Fibroblast of peridontal ligament (primary cell): ENCODE results near the gene PTGR3.

Source experiments
- DNase-seq: peaks from one replicate; pipeline ENCODE4 v3.0.0-alpha.2; 2010; ENCODE audit errors: extremely low read depth

The PTGR3 gene

DNA sequence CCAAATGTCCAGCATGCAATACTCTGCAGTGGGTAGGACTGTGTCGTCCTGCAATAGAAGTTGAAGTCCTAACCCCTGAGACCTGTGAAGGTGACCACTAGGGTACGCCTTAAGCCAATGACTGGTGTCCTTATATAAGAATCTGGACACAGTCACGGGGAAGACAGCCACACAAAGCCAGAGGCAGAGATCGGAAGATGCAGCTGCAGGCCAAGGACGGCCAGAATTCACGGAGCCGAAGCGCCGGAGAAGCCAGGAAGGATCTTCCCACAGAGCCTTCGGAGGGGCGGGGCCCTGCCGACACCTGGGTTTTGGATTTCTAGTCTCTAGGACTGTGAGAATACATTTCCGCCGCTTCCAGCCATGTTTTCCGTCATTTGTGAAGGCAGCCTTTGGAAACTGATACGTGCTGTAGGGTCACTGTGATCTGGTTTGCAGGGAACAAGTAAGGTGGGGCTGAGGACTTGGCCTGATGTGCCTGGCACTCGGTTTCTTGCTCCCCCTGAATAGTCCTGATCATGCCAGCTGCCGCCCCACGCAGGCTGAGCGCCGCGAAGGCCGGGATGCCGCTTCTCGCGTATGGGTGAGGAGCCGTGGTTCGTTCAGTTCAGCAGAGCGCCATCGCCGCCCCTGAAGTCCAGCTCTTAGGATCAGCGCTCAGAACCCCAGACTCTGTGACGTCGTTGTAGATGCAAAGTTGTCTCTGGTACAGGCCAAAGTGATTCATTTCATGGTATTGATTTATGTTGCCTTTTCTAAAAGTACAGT is 38.7 kb downstream of the PTGR3 start:
- no peak for DNase-seq

DNA sequence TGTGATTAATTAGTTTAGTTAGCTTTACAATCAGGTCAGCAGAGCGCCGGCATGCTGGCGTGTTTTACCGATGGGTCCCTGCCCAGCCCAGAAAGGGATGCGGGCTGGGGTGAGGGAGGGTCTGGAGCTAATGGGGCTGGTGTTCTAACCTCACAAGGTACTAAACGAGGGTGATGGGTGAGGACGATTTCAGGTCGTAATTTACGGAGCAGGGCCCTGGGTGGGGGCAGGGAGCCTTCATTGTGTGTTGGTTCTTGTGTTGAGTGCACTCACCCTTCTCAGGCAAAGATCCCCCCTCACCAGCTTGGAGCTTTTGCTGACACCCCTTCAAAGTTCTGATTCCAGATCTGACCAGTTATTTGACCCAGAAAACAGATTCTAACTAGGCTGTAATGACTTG is 39.5 kb downstream of the PTGR3 start:
- DNase-seq: no peak

DNA sequence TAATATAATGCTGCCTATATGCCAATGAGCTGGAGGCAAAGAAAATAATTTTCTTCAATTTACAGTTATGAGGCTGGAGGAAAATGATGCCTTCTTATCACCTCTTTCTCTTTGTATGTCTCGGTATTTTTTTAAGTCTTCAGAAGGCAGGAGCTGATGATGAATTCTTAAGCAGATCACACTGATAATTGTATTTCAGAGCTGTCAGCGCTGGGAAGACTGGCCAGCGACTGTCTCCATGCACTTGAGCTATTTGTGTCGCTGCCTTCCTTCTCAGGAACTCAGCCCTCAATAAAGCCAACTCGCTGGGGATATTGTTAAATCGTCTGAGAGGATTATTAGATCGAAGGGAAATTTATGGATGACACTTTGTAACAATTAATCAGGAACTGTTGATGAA is 40.3 kb downstream of the PTGR3 start:
- DNase-seq: no peak

DNA sequence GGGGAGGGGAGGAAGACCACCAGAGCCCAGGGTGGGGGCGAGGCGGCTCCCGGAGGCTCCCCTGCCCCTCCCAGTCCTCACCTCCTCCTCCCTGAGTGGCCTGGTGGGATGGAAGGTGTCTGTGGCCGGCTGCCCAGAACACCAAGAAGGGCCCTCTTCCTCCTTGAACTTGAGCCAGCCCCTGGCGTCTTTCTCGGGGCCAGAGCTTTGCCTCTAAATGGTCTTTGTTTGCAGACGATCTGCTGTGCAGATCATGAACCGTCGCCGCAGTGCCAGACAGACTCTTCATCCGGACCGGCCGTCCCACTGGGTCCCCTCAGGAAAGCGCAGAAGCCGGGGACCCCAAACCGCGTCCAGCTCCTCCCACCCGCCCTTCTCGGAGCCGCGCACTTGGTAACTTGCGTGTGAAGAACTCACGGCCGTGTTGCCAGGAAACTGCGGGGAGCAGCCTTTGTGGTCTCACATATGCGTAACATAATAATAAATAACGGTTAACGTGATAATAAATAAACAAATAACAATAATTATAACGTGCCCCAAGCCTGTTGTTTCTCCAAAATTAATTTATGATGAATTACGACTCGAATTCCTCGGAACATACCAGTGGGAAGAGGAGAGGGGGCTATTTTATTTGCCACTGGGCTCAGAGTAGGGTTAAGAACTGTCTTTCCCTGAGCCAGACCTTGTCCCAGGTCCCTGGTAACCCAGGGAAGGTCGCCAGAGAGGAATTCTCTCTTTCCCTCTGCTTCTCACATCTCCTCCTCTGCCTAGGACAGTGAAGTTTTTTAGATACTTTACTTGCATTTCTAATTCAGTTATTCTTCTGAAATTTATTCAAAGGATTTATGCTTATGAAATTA is 41.0 kb downstream of the PTGR3 start:
- no peak for DNase-seq

DNA sequence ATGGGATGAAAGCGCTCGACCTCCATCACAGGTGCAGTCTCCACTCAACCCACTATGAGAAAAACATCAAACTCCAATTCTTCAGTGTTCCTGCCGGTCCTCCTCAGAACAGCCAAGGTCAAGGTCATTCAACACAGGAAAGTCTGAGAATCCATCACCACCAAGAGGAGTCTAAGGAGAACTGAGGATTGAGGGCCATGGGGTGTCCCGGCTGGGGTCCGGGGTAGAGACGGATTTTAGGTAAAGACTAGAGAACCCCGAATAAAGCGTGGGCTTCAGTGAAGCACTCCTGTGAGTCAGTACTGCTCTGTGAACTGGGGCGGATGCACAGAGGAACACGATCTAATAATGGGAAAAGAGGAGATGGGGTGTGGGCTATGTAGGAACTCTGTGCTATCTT is 41.8 kb downstream of the PTGR3 start:
- no peak for DNase-seq

DNA sequence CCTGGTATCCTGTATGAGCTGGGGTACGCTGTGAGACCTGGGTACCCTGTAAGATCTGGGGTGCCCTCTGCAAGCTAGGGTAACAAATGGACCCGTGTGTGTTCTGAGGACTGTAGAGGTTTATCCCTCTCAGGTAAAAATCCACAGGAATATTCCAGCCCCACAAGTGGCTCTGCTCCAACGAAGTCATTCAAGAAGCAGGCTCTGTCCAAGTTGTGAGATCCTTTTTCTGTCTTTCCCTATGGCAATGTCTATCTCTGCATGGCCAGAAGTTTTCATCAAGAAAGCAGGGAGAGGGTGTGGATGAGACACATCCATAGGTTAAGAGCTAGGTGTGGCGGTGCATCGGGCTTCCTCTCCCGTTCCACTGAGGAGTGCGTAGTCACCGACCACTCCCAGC is 43.0 kb downstream of the PTGR3 start:
- DNase-seq: no peak

DNA sequence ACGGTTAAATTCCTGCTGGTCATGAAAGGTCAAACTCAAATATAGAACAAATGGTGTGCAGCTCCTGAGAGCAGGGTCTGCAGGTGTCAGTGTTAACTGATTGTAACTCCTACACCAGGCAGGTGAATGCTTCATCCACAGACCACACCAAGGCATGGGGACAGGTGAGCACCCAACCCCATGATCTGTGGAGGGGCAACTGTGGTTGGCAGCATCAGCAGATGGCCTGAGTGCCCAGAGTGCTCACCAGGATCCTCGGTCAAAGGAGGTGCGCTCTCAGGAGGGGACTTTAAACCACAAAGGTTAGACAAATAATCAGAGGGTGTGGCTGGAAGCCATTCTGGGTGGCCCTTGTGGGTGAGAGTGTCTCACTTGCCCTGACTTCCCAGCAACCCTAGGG is 44.5 kb downstream of the PTGR3 start:
- DNase-seq: no peak

DNA sequence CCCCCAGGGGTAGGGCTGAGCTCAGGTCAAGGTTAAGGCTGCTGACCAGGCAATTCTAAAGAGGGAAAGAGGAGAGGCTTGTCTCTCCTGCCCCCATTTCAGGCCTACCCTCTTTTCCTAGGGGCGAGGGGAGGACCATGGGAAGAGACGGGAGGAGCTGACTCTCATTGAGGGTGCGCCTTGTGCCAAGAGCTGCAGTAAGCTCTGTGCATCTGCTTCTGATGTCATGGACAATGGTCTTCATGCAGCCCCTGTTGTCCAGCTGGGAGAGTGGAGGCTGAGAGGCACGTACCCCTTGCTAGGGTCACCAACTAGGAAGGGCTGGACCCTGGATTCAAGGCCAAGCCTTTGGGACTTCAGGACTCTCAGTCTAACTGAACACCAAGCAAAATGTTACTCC is 45.2 kb downstream of the PTGR3 start:
- no peak for DNase-seq

DNA sequence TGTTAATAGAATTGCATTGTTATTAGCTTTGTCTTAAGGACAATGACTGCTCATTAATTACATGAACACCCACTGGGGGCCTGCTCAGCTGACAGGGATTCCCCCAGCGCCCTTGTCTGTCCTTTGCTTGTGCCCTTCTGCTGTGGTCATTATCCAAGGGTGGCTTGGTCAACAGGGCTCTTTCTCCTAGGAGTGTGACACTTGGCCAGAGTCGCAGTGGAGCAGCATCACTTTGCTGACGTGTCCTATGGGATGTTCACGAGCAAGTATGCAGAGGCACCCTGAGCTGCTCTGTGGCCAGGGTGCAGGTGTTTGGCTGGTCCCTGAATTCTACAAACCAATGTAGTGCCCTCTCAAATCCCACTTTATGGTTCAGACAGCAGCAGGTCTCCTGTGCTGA is 46.0 kb downstream of the PTGR3 start:
- no peak for DNase-seq

DNA sequence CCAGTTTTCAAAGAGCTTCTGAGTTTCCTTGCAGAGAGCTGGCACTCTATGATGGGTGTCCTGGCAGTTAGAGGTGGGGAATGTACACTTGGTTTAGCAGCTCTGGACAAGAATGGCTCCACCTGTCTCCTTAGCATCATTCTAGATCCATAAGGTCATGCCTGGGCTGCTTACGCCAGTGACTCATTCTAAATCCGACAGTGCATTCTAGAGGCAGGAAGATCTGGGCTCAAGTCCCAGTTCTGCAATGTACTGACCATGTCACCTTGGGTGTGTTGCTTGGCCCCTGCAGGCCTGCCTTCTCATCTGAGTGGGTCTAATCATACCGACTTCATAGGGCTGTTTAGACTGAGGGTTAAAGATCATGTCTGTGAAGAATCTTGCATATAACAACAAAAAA is 46.5 kb downstream of the PTGR3 start:
- peak; percentile 2 for DNase-seq

DNA sequence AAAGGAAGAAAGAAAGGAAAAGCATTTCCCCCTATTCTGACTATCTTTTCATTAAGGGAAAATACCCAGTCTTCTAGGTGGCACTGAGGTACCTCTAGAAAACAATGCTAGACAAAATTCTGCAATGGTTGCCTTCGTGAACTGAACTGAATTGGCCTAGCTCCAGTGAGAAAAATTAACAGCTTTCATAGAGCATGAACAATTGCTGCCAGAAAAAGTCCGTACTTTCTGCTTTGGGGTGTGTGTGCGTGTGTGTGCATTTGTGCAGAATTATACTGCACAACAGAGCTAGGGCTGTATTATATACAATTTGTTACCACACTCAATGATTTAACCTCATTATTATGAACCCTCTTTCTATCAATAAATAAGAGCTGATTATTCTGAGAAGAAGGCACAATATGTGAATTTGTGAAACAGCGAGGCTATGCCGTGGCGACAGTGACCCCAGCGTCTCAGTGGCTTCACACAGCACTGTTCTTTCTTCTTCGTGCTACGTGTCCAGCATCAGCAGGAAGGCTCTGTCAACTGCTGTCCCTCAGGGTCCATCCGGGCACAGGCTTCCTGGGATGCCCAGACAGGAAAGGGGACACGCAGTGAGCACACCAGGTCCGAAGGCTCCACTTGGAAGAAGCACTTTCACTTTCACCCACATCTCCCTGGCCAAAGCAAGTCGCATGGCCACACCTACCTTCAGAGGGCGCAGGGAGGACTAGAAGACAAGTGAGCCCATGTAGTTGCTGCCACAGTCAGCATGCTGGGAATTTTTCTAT is 47.5 kb downstream of the PTGR3 start:
- DNase-seq: peak; percentile 3

DNA sequence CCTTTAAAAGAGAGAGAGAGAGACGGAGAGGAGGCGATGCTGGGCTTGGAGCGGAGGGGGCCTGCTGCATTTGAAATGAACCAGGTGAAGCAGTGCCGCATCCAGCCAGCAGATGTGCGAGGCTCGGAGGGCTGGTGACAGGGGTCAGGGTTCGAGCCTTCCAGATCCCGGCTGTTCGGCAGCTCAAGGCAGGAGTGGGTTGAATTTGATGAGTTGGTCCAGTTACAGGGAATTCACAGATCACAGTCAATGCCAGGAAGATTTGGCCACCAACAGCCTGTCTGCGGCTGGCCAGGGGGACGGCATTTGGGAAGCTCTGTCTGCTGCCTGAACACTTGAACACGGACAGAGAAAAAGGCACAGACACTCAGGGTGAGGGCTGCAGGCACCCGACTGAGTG is 48.6 kb downstream of the PTGR3 start:
- DNase-seq: peak; percentile 8

DNA sequence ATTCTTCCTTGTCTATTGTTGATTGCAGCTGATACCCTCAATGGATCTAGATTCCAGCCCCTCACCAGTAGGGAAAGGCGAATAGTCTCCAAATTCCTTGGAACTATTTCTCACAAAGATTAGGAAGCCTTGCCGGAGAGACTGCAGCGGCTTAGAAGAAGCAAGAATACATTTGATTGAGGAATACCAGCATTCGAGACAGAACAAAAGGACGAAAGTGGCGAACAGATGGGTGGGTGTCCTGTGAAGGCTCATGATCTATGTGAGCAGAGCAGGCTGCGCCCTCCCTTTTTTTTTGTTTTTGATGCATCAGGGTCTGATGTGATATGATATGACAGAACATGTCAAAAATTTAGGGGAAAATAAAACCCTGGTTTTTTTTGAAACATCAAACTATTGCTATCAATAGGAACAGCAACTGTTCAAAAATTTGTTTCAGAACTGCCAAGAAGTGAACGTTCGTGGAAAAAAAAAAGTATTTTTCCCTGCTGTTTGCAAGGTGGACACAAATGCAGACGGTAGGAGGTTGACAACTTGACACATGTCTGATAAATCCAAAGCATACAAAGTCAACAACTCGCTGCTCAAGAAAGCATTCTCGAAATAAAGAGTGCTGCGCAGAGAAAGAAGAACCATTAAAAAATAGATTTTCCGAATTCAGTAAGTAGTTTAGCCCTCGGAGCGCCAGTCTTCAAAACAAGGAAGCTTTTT is 49.1 kb downstream of the PTGR3 start:
- DNase-seq: no peak

DNA sequence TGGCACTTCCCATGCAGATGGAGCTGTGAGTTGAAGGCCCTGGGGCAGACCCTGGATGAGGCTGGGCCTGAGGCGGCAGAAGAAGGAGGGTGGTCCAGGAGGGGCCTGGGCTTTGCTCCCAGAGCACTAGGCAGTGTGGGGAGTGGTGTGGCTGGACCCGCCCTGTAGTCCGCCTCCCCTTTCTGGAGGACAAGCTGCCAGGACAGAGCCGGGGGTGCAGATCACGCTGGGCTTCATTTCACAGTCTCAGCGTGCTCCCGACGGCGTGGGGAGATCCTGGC is 49.8 kb downstream of the PTGR3 start:
- DNase-seq: no peak
